GM19351 (cell line): ENCODE data around the gene TSC22D3.

Experiments
- ATAC-seq: cut with Tn5 transposase; IDR thresholded peaks from one replicate; pipeline ENCODE4 v1.9.1; 2021; ENCODE audit warnings: mild to moderate bottlenecking, moderate library complexity; ENCODE audit not compliant: unreplicated experiment

Gene TSC22D3

DNA sequence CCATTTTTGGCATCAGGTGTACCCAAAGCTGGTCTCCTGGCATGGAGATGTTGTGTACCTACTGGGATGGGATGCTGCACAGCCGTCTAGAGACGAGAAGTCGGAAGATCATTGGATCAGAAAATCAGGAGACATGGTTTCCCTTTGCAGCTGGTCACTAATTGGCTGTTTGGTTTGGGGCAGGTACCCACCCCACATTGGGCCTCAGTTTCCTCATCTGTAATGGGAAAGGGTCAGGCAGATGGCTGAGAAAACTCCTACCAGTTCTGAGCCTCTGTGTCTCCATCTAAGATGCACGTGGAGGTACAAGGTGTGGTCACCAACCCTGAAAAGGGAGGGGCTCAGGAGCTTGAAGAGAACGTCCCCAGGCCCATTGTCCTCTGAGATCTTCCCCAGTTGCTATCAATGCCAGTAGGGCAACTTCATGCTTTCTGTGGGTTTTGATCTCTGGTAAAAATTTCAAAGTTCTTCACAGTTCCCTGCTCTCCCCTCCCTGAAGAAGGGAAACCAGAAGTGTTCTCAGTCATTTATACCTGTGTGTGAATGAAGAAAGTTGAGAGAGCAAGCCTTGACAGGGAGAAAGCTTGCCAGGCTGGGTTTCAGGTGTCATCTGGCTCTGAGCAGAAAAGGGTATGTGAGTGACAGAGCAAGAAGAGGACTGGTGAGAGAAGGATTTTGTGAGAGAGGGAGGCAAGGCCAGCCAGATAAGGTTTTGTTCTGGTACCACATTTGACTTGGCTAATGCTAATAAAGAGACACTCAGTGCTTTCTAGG is 15.1 kb downstream of the TSC22D3 start:
- ATAC-seq: no peak

DNA sequence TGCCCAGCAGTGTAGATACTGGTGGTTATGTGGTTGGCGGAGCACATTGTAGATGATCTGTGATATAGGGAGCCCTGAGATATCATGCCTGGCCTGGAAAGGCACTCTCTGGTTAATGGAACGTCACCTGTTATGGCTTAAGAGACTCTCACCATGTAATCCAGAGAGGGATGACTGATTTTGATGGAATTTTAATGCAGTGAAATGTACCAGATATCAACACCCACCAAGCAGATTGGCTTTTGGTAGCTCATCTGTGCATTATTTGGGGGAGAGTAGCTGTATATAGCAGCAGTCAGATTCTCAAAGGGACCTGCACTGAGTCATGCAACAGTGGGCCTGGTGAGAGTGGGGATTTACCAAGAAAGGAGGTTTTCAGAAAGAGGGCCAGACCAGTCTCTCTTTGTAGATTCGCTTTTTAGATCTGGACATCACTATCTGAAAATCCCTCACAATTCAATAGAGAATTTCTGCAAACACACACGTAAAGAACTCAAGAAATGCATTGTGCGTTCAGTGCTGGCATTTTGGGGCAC is 17.3 kb downstream of the TSC22D3 start:
- ATAC-seq: no peak

DNA sequence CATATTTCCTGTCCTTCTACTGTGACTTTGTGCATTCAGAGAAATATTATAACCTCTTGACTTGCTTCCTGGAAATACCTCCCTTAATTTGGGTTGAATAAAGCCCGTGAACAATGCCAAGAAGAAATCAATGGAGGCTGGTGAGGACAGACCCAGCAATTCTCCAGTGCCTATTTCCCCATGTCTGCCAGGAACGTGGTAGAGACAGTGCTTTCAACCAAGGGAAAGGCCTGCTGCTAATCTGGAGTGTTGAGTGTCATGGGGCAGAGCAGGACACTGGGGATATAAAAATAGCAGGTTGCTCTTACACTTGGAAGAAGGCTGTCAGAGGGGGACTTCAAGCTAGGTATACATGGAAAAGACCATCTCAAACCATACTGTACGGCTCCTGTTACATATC is 19.9 kb downstream of the TSC22D3 start:
- no peak for ATAC-seq

DNA sequence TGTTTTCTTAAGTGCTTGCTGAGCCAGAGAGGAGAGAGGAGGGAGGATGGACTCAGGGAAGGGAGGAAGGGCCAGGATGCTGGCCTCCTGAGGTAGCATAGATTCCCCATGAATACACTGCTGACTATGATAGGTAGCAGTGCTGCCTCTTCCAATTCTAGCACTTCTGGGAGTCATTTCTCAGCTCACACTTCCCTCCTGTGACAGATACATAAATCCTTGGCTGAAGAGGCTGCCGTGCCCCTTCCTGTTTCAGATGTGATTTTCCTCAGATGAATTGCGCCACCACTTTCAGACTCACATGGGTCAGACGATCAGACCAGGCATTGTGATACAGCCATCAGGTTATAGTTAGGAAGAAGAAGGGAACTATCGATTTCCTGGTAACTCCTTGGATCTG is 22.4 kb downstream of the TSC22D3 start:
- ATAC-seq: no peak

DNA sequence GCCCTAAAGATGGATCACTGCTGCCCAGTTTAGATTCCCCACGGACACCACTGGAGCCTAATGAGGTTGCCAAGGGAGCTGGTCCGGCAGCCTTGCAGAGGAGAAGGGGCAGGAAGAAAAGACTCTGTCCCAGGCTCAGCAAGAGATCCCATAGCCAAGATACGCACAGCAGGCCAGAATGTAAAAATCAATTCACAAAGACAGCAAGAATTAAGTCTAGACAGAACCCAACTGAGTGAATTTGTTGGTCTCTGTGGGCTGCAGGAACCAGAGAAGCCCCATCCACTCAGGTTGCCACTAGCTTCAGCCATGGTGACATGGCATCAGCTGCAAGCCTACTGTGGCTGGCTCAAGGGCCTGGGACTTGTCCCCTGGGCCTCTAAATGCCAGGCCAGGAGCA is 22.9 kb downstream of the TSC22D3 start:
- no peak for ATAC-seq

DNA sequence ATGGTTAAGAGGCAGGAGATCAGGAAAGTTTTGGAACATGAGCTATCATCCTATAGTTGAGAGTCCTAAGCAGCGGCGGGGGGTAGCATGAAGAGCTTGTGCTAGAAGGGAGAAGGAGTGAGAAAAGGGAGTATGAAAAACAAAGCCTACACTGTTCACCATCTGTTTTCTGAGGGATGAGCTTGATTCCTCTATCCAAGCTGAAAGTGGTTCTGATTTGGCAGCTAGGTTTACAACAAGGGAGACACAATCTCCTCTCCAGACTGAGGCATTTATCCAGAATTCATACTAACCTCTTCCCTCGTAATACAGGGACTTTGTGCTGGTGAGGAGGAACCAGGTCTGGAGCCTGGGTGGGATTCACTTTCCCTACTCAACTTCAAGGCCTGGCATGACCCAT is 23.5 kb downstream of the TSC22D3 start:
- no peak for ATAC-seq

DNA sequence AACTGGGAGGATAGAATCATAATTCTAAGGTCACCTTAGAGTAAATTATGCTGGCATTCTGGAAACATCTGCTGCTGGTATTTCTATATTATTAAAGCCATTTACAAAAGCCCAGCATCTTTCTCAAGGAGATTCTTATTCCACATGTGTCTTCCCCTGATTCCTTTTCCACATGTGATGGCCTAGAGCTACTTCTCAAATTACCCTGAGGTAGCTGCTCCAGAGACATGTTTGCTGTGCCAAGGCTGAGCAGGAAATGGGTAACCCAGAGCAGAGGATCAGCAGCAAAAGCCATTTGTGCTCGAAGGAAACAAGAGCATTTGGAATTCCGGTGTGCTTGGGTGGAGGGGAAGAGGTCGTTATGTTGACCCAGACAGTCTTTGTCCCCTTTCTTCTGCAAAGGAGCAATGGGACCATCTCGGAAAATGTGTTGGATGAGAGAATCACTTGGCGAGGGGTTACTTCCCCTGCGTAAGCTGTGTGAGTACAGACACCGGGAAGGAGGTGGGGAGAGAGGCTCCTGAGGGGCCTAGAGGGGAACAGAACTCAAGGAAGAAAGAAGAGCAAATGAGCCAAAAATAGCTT is 24.6 kb downstream of the TSC22D3 start:
- ATAC-seq: no peak

DNA sequence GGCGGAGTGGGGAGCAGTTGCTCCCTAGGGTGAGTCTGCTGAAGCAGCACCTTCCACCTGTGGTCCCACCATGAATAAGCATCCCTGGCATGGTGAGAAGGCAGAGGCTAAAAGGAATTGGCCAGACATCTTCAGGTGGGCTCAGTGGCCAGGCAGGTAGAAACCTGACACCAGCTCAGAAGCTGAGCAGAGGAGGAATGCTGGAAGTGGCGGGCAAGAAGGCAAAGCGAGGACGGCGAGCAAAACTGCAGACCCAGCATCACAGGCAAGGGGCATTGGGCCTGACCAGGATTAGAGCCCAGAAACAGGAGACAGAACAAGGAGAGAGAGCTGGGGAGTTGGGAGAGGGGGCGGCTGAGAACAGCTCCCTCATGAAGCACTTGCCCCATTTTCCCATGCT is 25.3 kb downstream of the TSC22D3 start:
- ATAC-seq: no peak

DNA sequence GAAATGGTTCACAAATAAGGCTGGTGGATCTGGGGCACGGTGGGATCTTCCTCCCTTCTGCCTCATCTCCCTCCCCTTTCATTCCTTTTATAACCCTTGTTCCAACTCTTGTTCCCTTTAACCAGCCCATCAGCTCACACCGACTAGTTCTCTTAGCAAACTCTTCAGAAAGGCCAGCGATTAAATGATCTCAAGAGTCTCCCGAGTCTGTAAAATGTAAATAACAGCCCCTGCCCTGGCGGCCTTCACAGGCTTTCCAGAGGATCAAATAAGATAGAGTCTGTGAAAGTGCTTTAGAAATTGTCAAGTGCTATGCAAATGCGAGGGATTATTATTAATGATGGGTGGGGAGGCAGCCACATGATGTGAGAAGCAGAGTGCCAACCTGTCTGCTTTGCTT is 27.1 kb downstream of the TSC22D3 start:
- no peak for ATAC-seq

DNA sequence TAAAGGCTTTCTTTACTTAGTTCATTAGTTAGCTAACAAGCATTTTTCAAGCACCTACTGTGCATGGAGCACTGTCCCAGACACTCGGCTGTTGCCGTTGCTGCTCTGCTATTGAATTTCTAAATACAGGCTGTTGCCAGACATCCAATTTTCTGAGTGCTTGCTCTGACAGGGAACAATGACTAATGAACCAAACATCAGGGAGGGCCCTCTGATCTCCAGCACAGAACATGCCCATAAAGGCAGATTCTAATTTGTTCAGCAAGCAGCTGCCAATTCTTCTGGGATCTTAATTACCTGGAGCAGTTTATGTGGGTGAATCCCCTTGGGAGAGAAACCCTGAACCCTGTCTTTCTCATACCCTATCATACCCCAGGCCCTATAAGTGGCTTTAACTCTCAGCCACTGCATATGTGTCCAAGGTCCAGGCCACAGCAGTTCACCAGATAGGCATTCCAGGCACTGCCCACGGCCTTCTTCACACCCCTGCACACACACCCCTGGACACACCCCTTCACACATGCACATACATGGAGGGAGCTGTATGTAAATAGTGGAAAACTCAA is 27.9 kb downstream of the TSC22D3 start:
- no peak for ATAC-seq

DNA sequence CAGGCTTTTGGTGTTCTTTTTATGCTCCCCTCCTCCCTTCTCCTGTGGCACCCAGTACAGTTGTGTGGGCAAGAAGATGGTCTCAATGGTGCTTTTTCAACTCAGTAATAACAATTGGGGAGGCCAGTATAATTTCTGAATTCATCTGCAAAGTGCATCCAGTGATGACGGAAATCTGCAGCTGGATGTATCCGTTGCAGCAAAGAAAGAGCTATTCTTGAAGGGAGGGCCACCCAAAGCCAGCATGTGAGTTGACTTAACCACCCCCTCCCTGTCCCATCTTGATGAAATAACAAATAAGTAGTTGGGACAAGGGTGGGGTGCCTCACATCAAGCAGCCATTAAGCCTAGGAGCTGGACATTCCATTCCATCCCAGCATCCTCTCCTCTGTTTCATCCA is 30.7 kb downstream of the TSC22D3 start:
- ATAC-seq: no peak

DNA sequence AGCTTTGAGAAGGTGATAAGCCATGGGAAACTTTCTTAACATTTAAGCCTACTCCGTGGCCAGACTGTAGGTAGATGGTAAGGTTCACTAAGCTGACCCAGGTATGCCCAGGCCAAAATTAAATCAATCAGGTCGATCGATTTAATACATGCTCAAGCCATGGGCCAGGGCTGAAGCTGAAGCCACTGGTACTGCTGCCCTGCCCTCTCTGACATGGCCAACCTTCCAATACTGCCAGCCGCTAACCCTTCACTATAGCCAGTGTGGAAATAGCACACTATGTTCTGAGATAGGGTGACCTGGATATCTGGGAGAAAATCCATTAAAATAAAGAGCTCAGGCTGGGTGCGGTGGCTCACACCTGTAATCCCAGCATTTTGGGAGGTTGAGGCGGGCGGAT is 31.6 kb downstream of the TSC22D3 start:
- ATAC-seq: no peak

DNA sequence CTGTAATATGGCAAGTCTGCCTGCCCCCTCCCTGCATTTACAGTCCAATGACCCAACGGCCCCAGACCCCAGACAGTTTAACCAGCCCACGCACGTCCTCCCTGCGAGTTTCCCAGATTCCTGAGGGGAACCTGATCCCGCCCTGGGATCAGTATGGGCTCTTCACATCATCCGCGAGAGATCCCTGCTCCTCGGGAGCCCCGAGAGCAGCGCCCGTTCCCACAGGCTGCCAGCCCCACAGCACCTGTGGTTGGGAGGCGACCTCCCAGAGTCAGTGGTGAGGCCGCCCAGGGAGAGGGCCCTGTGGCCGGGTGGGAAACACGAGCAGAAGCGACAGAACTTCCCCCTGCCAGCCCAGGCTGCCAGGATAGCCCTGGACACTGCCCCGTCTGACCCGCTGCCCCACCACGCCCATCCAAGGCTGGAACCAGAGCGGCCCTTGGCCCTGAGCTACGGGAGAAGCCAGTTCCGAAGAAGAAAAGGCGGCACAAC is 32.8 kb downstream of the TSC22D3 start:
- no peak for ATAC-seq

DNA sequence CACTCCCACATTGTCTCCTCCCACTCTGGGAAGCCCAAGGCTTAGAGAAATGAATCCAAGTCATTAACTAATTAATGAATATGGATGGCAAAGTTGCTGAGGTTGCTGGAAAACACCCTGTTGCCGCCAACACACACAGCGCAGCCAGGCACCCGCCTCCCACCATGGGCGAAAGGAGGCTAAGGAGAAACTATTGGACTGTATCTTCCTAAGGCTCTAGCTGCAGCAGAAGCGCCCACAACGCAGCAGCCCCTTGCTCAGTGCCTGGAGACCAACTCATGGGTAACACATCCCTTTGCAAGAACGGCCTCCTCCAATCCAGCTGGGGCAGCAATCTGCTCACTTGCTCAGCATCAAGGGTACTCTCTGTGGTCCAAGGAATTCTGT is 34.2 kb downstream of the TSC22D3 start:
- peak; percentile 21 for ATAC-seq

DNA sequence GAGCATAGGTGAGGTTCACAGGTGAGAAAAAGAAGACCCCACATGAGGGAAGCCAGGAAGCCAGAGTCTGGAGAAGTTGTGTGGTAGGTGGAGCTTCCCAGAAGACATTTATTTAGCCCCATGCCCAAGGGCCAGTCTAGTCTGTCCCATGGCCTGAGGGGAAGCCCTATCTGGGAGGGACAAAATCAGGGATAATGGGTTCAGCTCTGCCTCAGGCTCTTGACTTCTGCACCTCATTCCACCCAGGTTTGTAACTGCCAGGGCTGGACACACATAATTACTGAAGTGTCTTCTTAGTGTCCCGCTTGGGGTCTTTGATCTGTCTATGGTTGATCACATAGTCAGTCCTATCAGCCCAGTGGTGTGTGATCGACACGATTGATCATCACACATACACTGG is 36.0 kb downstream of the TSC22D3 start:
- no peak for ATAC-seq

DNA sequence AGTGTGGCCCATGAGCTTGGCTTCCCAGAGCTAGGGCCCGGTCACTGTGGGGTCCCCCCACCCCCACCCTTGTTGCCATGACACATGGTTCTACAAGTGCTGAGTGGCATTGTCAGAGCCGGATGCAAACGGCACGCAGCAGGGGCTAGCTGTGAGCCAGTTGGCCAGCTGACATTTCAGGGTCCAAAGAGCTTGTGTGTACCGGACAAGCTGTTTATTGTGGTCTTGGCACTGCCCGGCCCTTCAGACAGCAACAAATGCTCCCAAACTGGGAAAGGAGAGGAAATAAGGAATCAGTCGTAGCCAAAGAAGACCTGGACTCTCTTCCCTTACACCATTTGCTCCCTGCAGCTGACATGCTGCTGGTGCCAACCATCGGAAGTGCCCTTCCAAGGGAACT is 36.8 kb downstream of the TSC22D3 start:
- ATAC-seq: no peak

DNA sequence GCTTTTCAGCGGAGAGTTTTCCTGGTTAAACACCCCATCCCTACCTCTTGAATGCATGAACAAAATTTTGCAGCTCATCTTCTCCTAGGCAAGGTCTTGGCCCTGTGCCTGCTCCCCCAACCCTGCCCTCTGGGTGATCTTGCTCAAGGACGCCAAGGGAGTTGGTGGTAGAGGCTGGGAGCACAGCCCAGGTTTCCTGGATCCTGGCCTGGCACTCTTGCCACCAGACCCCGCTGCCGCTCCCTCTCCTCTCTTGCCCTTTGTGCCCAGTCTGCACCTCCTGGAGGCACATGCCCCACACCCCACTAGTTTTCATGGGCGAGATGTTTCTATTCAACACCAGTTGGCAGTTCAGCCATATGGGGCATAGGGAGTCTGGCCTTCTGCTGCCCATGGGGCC is 37.3 kb downstream of the TSC22D3 start:
- ATAC-seq: no peak

DNA sequence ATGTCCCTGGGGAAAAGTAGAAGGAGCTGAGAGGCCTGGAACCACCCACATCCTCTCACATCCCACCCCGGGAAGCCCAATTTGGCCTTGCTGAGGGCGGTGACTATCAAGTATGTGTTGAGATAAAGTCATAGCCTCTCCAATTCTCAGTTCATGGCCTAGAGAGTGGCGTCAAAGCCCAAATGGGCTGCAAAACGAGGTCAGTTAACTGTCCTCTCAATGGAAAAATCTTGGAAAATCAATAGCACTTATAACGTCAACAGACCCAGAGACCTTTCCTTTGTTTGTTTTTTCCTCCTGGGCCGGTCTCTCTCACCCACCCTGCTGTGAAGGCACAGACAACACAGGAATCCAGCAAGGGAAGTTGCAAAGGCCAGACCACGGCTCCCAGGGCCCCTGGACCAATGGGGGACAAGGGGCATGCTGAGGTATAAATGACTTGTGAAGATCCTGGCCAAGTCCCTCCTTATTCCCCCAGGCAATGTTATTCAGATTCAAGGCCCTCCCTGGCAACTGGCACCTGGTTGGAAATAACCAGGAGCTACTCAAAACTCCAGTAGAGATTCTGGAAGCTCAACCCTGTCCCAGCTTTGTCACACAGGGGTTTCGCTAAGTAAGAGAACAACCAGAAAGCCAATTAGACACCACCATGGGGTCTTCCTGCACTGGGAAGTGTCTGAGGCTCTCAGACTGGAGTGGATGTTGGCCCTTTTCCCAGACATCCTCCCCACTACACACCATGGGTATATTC is 38.6 kb downstream of the TSC22D3 start:
- ATAC-seq: no peak

DNA sequence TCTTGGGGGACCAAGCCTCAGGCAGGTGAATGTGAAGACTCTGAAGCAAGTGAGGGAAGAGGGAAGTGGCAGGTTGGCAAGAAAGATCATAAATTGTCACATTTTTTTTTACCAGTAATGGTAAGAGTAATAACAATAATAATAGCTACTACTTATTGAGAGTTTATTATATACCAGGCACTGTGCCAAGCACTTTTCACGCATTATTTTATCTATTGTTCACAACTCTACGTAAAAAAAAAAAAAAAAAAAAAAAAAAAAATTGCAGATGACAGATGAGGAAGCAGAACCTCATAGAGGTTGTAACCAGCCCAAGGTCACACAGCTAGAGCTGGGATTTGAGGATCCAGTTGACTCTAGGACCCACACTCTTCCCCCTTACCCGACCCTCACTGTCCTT is 40.9 kb downstream of the TSC22D3 start:
- ATAC-seq: no peak

DNA sequence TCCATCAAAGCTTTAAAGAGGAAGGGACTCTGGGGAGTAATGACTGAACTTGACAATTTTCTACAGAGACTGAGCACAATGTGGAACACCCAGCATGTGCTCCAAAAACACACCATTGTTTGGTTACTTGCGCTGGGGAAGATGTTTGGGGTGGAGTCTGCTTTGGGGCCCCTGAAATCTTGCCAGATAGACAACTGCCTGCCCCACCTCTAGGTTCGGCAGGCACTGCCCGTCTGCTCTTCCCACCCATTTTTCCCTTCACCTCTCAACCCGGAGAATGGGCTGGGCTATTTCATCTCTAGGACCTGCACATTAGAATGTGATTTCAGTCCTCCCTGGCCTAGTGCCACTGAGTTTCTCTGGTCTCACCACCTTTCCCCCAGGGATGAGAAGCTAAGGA is 41.9 kb downstream of the TSC22D3 start:
- ATAC-seq: no peak

DNA sequence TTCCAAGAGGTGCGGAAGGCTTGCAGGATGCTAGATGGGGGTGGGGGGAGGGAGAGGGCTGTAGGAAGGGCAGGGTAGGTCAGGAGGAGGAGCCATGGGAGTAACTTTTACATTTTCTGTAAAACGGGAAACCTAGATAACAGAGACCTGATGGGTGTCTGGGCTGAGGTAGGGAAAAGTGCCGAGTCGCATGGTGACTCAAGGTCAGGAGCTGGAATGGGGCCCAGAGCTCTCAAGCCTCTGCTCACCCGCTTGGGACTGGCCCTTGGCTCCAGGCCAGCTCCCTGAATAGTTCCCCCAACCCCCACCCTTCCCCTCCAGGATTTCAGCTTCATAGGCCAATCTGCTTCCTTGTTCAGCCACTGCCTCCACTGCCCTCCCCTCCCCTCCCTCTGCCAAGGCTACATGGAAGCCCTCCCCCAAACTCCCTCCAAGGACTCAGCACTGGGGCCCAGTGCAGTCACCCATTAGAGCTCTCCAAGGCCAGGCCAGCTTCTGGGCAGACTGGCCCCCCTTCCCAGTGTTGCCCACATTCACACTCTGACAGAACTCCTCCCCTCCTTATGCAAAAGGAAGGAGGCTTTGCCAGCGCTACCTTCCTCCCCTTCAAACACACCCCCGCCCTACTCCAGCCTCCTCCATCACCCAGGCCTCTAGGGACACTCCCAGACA is 43.6 kb downstream of the TSC22D3 start:
- no peak for ATAC-seq
